Measurements from ENCODE around the gene IFIT3. TPM values are rescaled to one million over a fixed set of nuclear protein-coding genes. Genes with fewer than 3 reads are reported as not detected.

The IFIT3 gene
- total RNA-seq, 1 experiment from 2014 or later: 31.4 TPM

Other genes starting within 250 kb of the IFIT3 start
- 0.12 TPM in 1 of 2 replicates, not detected in the other for gene CH25H, start 120.7 kb upstream of the IFIT3 start, total RNA-seq (2014; rRNA removed; shearing (Covaris generic))
- 69.7 and 101 TPM in 2 replicates for gene LIPA, start 76.2 kb upstream of the IFIT3 start, total RNA-seq (2014; rRNA removed; shearing (Covaris generic))
- 3.9 and 4.0 TPM in 2 replicates for gene IFIT2, start 26.0 kb upstream of the IFIT3 start, total RNA-seq (2014; rRNA removed; shearing (Covaris generic))
- 0.12 TPM in 1 of 2 replicates, not detected in the other for gene IFIT1B, start 50.1 kb downstream of the IFIT3 start, total RNA-seq (2014; rRNA removed; shearing (Covaris generic))
- 102 and 123 TPM in 2 replicates for gene IFIT1, start 64.6 kb downstream of the IFIT3 start, total RNA-seq (2014; rRNA removed; shearing (Covaris generic))
- 34.9 and 41.6 TPM in 2 replicates for gene IFIT5, start 86.6 kb downstream of the IFIT3 start, total RNA-seq (2014; rRNA removed; shearing (Covaris generic))
- 0.08 and 0.12 TPM in 2 replicates for gene SLC16A12, start 207.6 kb downstream of the IFIT3 start, total RNA-seq (2014; rRNA removed; shearing (Covaris generic))

Measured in H4 (cell line).